ENCODE data around the gene ZNF107.

GRCh38 chr7:64626557-64626956, 39.4 kb upstream of the ZNF107 start:
- TF ChIP-seq CTCF (IDR thresholded peaks at IDR 0.05; ENCODE audit: low read depth, low read length, poor library complexity, severe bottlenecking) = no peak
- TF ChIP-seq EZH2phosphoT487 (IDR thresholded peaks at IDR 0.05; ENCODE audit: borderline replicate concordance, low read length) = no peak

All from DOHH2 (cell line).